Activated T-cell treated with anti-CD3 and anti-CD28 coated beads for 24 hours (primary cell): ENCODE measurements around the gene GSE1.

Experiments used
- DNase-seq: peaks from one replicate; pipeline ENCODE4 v3.0.0-alpha.2; 2020; ENCODE audit warnings: low read depth

Gene GSE1

GRCh38 chr16:85706449-85707034 lies 93.4 kb downstream of the GSE1 start:
- no peak for DNase-seq

GRCh38 chr16:85707528-85708095 lies 94.5 kb downstream of the GSE1 start:
- no peak for DNase-seq

GRCh38 chr16:85708338-85708737 lies 95.2 kb downstream of the GSE1 start:
- no peak for DNase-seq

DNA sequence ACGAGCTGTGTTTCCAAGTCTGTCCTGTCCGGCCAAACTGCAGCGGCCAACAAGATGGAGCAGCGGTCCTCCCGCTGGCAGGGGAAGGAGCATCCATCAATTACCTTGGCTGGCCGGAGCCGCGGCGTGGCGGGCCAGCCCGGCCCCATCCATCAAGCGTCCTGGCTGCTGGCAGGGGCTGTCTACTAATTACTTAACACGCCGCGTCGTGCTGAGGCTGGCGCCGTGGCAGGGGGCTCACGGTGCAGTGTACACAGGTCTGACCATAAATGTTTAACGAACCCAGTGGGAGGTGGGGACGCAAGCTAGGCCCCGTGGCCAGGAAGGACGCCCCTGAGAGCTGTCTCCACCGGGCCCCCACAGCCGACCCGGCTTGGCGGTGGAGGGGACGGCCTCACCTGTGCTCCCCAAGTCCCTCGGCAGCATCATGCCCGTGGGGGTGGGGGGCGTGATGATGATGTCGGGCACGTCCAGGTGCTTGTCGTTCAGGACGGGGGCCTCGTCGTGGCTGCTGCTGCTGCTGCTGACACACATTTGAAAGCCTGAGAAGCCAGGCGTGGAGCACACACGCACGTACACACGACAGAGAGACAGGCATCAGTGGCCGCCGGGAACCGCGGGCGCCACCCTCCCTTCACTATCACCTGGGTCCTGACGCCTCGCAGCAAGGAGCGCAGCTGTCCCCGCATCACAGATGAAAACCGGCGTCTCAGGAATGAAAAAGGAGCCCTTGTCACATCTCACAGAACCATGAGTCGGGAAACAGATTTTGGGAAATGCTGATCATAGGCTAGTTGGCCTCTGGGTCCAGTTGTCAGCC lies 96.9 kb downstream of the GSE1 start:
- no peak for DNase-seq

GRCh38 chr16:85710732-85711131 lies 97.6 kb downstream of the GSE1 start:
- DNase-seq: no peak

GRCh38 chr16:85711982-85712587 lies 99.0 kb downstream of the GSE1 start:
- no peak for DNase-seq

- DNase-seq: no peak
Measured at GRCh38 chr16:85712801-85713200, 99.7 kb downstream of the GSE1 start.

GRCh38 chr16:85715169-85716021 lies 102.3 kb downstream of the GSE1 start:
- DNase-seq: no peak

DNA sequence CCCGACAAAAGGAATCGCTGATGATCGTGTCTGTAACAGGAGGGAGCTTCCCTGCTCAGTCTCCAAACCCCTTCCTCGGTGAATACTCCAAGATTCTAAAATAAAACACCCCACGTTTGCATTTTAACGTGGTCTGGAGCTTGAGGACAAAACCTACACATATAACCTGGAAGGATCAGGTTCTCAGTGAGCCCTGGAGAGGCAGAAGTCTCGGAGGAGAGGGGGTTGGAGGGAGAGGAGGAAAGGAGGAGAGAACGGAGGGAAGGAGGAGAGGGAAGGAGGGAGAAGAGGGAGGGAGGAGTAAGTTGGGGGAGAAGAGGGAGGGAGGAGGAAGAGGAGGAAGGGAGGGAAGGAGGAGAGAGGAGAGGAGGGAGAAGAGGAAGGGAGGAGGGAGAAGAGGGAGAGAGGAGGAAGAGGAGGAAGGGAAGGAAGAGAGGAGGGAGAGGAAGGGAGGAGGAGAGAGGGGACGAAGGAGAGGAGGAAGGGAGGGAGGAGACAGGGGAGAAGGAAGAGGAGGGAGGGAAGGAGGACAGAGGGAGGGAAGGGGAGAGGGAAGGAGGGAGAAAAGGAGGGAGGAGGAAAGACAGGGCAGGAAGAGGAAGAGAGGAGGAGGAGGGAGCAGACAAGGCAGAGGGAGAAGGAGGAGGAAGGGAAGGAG lies 103.0 kb downstream of the GSE1 start:
- no peak for DNase-seq

- DNase-seq: no peak
Measured at GRCh38 chr16:85716680-85717038, 103.5 kb downstream of the GSE1 start.

DNA sequence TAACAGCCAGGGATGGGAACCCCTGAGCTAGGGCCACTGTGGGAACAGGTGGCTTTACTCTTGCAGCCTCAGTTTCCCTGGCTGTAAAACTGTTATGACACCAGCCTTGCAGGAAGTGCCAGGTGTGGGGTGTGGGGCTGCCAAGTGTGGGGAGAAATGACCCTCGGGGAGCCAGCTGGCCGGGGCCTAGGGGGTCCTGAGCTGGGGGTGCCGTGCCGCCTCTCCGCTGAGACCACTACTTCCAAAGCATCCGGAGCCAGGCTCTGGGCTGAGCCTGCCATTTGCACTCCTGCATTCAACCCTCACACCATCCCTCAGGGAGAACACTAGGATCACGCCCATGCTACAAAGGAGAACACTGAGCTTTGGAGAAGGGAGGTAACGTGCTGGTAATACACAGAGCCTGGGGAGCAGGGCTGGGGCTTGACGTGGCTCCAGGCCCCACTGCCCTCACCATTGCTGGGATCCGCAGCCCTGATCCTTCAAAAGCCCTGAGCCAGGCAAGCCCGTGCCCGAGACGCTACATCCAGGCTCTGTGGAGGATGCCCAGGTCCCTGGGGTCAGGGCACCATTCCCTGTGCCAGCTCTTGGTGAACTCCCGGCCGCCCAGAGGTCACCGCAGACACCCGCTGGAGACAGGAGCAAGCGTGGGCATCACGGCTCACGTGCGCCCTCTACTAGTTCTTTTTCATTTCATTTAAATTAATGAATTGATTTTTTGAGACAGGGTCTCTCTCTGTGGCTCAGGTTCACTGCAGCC lies 104.5 kb downstream of the GSE1 start:
- peak; percentile 43 for DNase-seq

- DNase-seq: no peak
Measured at GRCh38 chr16:85718153-85718477, 105.0 kb downstream of the GSE1 start.

DNA sequence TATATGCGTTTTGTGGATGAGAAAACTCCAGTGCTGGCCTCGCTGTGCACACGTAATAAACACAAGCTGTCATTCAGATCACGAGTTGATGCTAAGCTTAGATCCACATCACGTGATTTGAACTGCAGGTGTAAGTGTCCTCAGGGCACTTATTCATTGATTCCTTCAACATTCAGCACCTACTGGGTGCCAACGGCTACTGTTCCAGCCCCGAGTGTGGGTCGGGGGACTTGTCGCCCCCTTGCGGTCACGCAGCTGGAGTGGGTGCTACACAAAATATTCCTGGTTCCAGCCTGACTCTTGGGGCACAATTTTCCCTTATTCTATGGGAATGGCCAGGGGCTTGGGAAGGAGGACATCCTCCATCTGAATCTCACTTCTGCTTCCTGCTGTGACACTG lies 105.6 kb downstream of the GSE1 start:
- DNase-seq: no peak

GRCh38 chr16:85719605-85720301 lies 106.6 kb downstream of the GSE1 start:
- DNase-seq: no peak

DNA sequence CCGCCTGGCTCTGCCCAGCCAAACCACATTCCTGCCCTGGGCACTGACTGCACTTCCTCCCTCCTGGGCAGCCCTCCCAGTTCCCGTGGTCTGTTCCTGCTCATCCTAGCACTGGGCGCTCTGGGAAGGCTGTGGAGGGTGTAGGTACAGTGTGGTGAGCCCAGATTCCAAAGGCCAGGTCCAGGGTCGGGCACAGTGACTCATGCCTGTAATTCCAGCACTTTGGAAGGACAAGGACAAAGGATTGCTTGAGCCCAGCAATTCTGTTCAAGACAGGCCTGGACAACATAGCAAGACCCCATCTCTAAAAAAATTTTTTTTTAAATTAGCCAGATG lies 107.1 kb downstream of the GSE1 start:
- DNase-seq: no peak

- DNase-seq: no peak
Measured at GRCh38 chr16:85722128-85722893, 109.2 kb downstream of the GSE1 start.

- no peak for DNase-seq
Measured at GRCh38 chr16:85724126-85724879, 111.2 kb downstream of the GSE1 start.

- no peak for DNase-seq
Measured at GRCh38 chr16:85724936-85725335, 111.8 kb downstream of the GSE1 start.
